Measurements from ENCODE around the gene STT3B. TPM values are rescaled to one million over a fixed set of nuclear protein-coding genes. Genes with fewer than 3 reads are reported as not detected.

Gene STT3B
- total and polyA plus RNA-seq, 12 donors, result 37.7 to 113 (median 92.3) TPM

- DNase-seq (no peak), ATAC-seq (no peak)
- Histone ChIP-seq H3K27me3 (peaks cover 0 to 11% (median 6%) of the 10 kb centered on the region in 7 donors), H3K36me3 (no peaks in the 10 kb centered on the region), H3K9me3 (peaks cover 0 to 2% (median 0%) of the 10 kb centered on the region in 11 donors), H3K4me1 (peaks cover 0 to 13% (median 0%) of the 10 kb centered on the region in 9 donors), H3K27ac (no peak overlapping the region), H3K4me3 (no peak overlapping the region)
- TF ChIP-seq, protein P1, sequence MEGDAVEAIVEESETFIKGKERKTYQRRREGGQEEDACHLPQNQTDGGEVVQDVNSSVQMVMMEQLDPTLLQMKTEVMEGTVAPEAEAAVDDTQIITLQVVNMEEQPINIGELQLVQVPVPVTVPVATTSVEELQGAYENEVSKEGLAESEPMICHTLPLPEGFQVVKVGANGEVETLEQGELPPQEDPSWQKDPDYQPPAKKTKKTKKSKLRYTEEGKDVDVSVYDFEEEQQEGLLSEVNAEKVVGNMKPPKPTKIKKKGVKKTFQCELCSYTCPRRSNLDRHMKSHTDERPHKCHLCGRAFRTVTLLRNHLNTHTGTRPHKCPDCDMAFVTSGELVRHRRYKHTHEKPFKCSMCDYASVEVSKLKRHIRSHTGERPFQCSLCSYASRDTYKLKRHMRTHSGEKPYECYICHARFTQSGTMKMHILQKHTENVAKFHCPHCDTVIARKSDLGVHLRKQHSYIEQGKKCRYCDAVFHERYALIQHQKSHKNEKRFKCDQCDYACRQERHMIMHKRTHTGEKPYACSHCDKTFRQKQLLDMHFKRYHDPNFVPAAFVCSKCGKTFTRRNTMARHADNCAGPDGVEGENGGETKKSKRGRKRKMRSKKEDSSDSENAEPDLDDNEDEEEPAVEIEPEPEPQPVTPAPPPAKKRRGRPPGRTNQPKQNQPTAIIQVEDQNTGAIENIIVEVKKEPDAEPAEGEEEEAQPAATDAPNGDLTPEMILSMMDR (IDR thresholded peaks at IDR 0.05), result no peak
- intact Hi-C loops (cut with DNase I), result no loop called here
- WGBS, 2 donors, result 89 to 91% methylated on average over 2 of the region's 2 CpGs
These were observed 24.1 kb upstream of the STT3B start for GRCh38 chr3:31508452-31509146.

- TF ChIP-seq, protein P1 (IDR thresholded peaks at IDR 0.05), result no peak
- no peak for DNase-seq
- intact Hi-C loops (cut with DNase I), result no loop called here
- whole genome bisulfite sequencing, 2 donors, result 79 to 89% methylated on average over 1 of the region's 1 CpG
- no peak for ATAC-seq
- Histone ChIP-seq H3K27me3 (peaks cover 0 to 11% (median 5%) of the 10 kb centered on the region in 7 donors), H3K27ac (no peak overlapping the region), H3K36me3 (no peaks in the 10 kb centered on the region), H3K9me3 (peaks cover 0 to 2% (median 0%) of the 10 kb centered on the region in 11 donors), H3K4me1 (peaks cover 0 to 13% (median 0%) of the 10 kb centered on the region in 9 donors), H3K4me3 (no peak overlapping the region)
These were observed 23.5 kb upstream of the STT3B start for GRCh38 chr3:31509147-31509728.

DNA sequence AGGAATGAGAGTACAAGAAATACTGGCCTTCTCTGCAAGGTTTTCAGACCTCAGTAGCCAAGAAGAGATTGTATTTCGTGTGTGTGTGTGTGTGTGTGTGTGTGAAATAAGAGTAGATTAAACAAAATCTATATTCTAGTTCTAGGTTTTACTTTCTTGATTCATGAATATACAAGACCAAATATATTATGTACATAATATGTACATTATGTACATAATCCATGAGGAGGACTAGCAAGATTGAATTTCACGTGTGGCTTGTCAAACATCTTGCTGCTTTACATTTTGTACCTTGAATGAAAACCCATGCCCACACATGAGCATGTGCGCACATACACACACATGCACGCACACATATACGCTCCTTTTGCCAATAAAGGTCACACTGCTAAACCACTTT, 18.2 kb upstream of the STT3B start:
- no peak for ATAC-seq
- Histone ChIP-seq H3K4me1 (no peaks in the 10 kb centered on the region), H3K27me3 (no peaks in the 10 kb centered on the region), H3K9me3 (peaks cover 0 to under 1% (median 0%) of the 10 kb centered on the region in 11 donors), H3K4me3 (no peak overlapping the region), H3K36me3 (no peaks in the 10 kb centered on the region), H3K27ac (no peak overlapping the region)
- 89 to 91% methylated on average over 5 of the region's 5 CpGs for WGBS, 2 donors
- intact Hi-C loops (cut with DNase I), result no loop called here
- TF ChIP-seq, protein P1 (IDR thresholded peaks at IDR 0.05), result no peak
- no peak for DNase-seq

DNA sequence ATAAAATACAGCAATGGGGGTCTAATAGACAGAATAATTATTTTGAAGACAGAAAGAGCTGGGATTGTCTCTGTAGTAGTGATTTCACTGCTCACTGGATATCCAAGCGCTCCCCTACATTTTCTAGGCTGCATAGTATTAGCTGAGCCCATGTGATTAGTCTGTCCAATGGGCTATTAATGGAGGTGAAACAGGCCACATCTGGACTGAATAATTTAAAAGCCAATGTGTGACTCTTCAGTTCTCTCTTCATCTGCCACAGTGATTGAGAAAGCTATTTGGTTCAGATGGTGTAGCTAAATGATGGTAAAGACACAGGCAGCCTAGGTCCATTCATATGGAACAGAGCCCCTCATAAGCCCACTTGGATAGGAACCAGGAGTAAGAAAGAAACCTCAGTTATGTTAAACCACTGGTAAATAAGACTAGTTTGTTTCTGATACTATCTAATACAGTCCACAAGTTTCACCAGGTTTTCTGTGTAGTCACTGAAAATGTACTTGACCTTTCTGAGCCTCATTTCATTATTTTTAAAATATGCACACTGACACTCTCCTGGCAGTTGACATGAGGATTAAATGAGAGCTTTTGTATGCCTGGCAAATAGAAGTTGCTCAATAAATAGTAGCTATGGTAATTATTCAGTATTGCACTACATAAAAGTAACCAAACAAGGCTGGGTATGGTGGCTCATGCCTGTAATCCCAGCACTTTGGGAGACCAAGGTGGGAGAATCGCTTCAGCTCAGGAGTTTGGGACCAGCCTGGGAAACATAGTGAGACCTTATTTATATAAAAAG, 17.0 kb upstream of the STT3B start:
- TF ChIP-seq, protein P1 (IDR thresholded peaks at IDR 0.05), result no peak
- Histone ChIP-seq H3K27me3 (no peaks in the 10 kb centered on the region), H3K4me1 (no peaks in the 10 kb centered on the region), H3K36me3 (no peaks in the 10 kb centered on the region), H3K9me3 (no peaks in the 10 kb centered on the region), H3K4me3 (no peak overlapping the region), H3K27ac (no peak overlapping the region)
- intact Hi-C loops (cut with DNase I), result no loop called here
- ATAC-seq (no peak), DNase-seq (no peak)
- WGBS, 2 donors, result 96 to 98% methylated on average over 2 of the region's 2 CpGs
